Measurements from ENCODE around the gene CIRBP. TPM values are rescaled to one million over a fixed set of nuclear protein-coding genes. Genes with fewer than 3 reads are reported as not detected.

CIRBP gene
- total and polyA plus RNA-seq, 7 donors, result 129 to 1,004 (median 602) TPM

- 27 to 82% methylated on average over 45 of the region's 45 CpGs for WGBS, 2 donors
These were observed 34.8 kb upstream of the CIRBP start for GRCh38 chr19:1234051-1234954.

DNA sequence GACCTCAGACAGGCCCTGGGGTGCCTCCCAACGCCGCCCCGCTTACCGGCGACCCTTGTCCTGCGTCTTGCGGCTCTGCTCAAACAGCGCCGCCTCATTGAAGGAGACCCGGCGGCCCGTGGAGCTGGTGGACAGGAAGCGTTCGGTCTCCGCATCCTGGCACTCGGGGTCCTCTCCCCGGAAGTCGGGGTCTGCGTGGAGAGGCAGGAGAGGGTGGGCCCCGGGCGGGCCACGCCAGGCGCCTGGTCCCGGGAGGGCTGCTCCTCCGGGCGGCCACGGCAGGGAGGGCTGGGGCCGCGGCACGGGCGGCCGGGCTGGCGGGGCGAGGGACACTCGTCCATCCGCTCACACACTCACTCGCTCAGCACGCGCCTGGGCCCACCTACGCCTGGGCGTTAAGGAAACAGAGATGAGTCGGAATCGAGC is 34.2 kb upstream of the CIRBP start:
- Histone ChIP-seq H3K9me3 (no peaks in the 10 kb centered on the region), H3K27ac (no peak overlapping the region), H3K36me3 (no peaks in the 10 kb centered on the region), H3K4me3 (no peak overlapping the region), H3K27me3 (peaks cover 6 to 19% (median 7%) of the 10 kb centered on the region in 3 donors), H3K4me1 (peaks cover 0 to 46% (median 41%) of the 10 kb centered on the region in 4 donors)
- 59 to 90% methylated on average over 43 of the region's 43 CpGs for WGBS, 2 donors
- TF ChIP-seq POLR2AphosphoS5 (IDR thresholded peaks at IDR 0.05), result no peak
- TF ChIP-seq, protein P1, sequence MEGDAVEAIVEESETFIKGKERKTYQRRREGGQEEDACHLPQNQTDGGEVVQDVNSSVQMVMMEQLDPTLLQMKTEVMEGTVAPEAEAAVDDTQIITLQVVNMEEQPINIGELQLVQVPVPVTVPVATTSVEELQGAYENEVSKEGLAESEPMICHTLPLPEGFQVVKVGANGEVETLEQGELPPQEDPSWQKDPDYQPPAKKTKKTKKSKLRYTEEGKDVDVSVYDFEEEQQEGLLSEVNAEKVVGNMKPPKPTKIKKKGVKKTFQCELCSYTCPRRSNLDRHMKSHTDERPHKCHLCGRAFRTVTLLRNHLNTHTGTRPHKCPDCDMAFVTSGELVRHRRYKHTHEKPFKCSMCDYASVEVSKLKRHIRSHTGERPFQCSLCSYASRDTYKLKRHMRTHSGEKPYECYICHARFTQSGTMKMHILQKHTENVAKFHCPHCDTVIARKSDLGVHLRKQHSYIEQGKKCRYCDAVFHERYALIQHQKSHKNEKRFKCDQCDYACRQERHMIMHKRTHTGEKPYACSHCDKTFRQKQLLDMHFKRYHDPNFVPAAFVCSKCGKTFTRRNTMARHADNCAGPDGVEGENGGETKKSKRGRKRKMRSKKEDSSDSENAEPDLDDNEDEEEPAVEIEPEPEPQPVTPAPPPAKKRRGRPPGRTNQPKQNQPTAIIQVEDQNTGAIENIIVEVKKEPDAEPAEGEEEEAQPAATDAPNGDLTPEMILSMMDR (IDR thresholded peaks at IDR 0.05), result no peak
- intact Hi-C loops (cut with DNase I), result no loop called here
- no peak for DNase-seq

More at GRCh38 chr19:1234051-1234954, 34.8 kb upstream of the CIRBP start:
- Histone ChIP-seq H3K4me3 (no peak overlapping the region), H3K27ac (no peak overlapping the region), H3K9me3 (no peaks in the 10 kb centered on the region), H3K27me3 (peaks cover 6 to 19% (median 7%) of the 10 kb centered on the region in 3 donors), H3K4me1 (peaks cover 0 to 41% (median 39%) of the 10 kb centered on the region in 4 donors), H3K36me3 (no peaks in the 10 kb centered on the region)
- TF ChIP-seq EP300 (IDR thresholded peaks at IDR 0.05) (no peak), POLR2AphosphoS5 (IDR thresholded peaks at IDR 0.05) (no peak), POLR2A (IDR thresholded peaks at IDR 0.05) (no peak)
- TF ChIP-seq, protein P1 (IDR thresholded peaks at IDR 0.05), result no peak
- intact Hi-C loops (cut with DNase I), result no loop called here
- no peak for DNase-seq

- WGBS, 2 donors, result 50 to 81% methylated on average over 39 of the region's 39 CpGs
- intact Hi-C loops (cut with DNase I), result loop anchor here (2.0 kb wide), 1 partner anchor 15 kb away; no protein-coding TSS in a partner anchor
- peaks cover 6 to 19% (median 7%) of the 10 kb centered on the region in 3 donors for H3K27me3 ChIP-seq
- peaks cover 0 to 54% (median 48%) of the 10 kb centered on the region in 4 donors for H3K4me1 ChIP-seq
- no peak overlapping the region for H3K27ac ChIP-seq
- H3K9me3 ChIP-seq, result no peaks in the 10 kb centered on the region
- no peaks in the 10 kb centered on the region for H3K36me3 ChIP-seq
- DNase-seq, result no peak
- peak overlapping the region in 1 of 4 donors; percentile 64 for H3K4me3 ChIP-seq
- TF ChIP-seq POLR2AphosphoS5 (IDR thresholded peaks at IDR 0.05), result no peak
- no peak for TF ChIP-seq POLR2A (IDR thresholded peaks at IDR 0.05)
- no peak for TF ChIP-seq EP300 (IDR thresholded peaks at IDR 0.05)
- TF ChIP-seq, protein P1 (IDR thresholded peaks at IDR 0.05), result no peak
These were observed 33.2 kb upstream of the CIRBP start for GRCh38 chr19:1235625-1236538.

GRCh38 chr19:1236576-1236975 is 32.6 kb upstream of the CIRBP start:
- intact Hi-C loops (cut with DNase I), result loop anchor here (2.0 kb wide), 1 partner anchor 16 kb away; no protein-coding TSS in a partner anchor
- peak overlapping the region; percentile 33 to 64 (median 50) for H3K4me3 ChIP-seq
- H3K27ac ChIP-seq, result peak overlapping the region in 1 of 4 donors; percentile 68
- no peak for DNase-seq
- no peaks in the 10 kb centered on the region for H3K9me3 ChIP-seq
- H3K27me3 ChIP-seq, result peaks cover 6 to 19% (median 7%) of the 10 kb centered on the region in 3 donors
- WGBS, 2 donors, result 5 to 13% methylated on average over 42 of the region's 42 CpGs
- no peak for TF ChIP-seq EP300 (IDR thresholded peaks at IDR 0.05)
- TF ChIP-seq, protein P1 (IDR thresholded peaks at IDR 0.05), result no peak
- no peak for TF ChIP-seq POLR2AphosphoS5 (IDR thresholded peaks at IDR 0.05)
- TF ChIP-seq POLR2A (IDR thresholded peaks at IDR 0.05), result no peak
- H3K36me3 ChIP-seq, result no peaks in the 10 kb centered on the region
- H3K4me1 ChIP-seq, result peaks cover 0 to 59% (median 53%) of the 10 kb centered on the region in 4 donors
